Loucy (cell line): ENCODE results near the gene MT2A.

Experiments used
- H2AFZ ChIP-seq: fragments of 200-600 bp; sonication (generic); 2 replicates; pipeline ENCODE4 v1.6.0; 2016; ENCODE audit warnings: antibody characterized with exemption, mild to moderate bottlenecking, low read length, moderate library complexity
- H3F3A ChIP-seq: fragments of 200-600 bp; 2 replicates; pipeline ENCODE4 v1.6.0; 2016; ENCODE audit warnings: antibody characterized with exemption, low read depth, mild to moderate bottlenecking
- H3K27me3 ChIP-seq: fragments of 200-600 bp; sonication (generic); 2 replicates; pipeline ENCODE4 v1.6.1; 2014; ENCODE audit warnings: low read length, mild to moderate bottlenecking; ENCODE audit not compliant: insufficient read depth, poor library complexity, severe bottlenecking
- H3K36me3 ChIP-seq: fragments of 200-600 bp; sonication (generic); 2 replicates; pipeline ENCODE4 v1.6.1; 2016; ENCODE audit warnings: low read length; ENCODE audit not compliant: insufficient read depth
- H3K4me1 ChIP-seq: fragments of 200-600 bp; sonication (generic); 2 replicates; pipeline ENCODE4 v1.5.1; 2014; ENCODE audit warnings: low read length, mild to moderate bottlenecking; ENCODE audit not compliant: insufficient read depth, poor library complexity, severe bottlenecking
- H3K4me2 ChIP-seq: fragments of 200-600 bp; sonication (generic); 2 replicates; pipeline ENCODE4 v1.6.0; 2014; ENCODE audit warnings: antibody characterized with exemption, low read length, low read depth, mild to moderate bottlenecking; ENCODE audit not compliant: poor library complexity, severe bottlenecking
- H3K4me3 ChIP-seq: fragments of 200-600 bp; sonication (generic); 2 replicates; pipeline ENCODE4 v1.5.1; 2014; ENCODE audit warnings: low read length, mild to moderate bottlenecking, mixed read lengths; ENCODE audit not compliant: poor library complexity, severe bottlenecking
- H3K79me2 ChIP-seq: fragments of 200-600 bp; sonication (generic); 2 replicates; pipeline ENCODE4 v1.6.1; 2014; ENCODE audit warnings: low read length; ENCODE audit not compliant: insufficient read depth
- H3K9ac ChIP-seq: fragments of 200-600 bp; sonication (generic); 2 replicates; pipeline ENCODE4 v1.6.0; 2014; ENCODE audit warnings: mild to moderate bottlenecking, low read depth, low read length, moderate library complexity; ENCODE audit not compliant: poor library complexity, severe bottlenecking
- H3K9me2 ChIP-seq: fragments of 200-600 bp; sonication (generic); replicated peaks from 2 replicates; pipeline ENCODE4 v1.6.1; 2016; ENCODE audit warnings: low read depth, low read length, mixed read lengths
- H3K9me3 ChIP-seq: fragments of 200-600 bp; sonication (generic); 2 replicates; pipeline ENCODE4 v1.6.1; 2014; ENCODE audit warnings: mild to moderate bottlenecking, antibody characterized with exemption, low read length, low read depth; ENCODE audit not compliant: insufficient read depth
- H4K20me1 ChIP-seq: fragments of 200-600 bp; sonication (generic); 2 replicates; pipeline ENCODE4 v1.6.0; 2014; ENCODE audit warnings: antibody characterized with exemption, low read length, mild to moderate bottlenecking; ENCODE audit not compliant: insufficient read depth, poor library complexity, severe bottlenecking
- CTCF ChIP-seq: fragments of 200-600 bp; sonication (generic); conservative IDR thresholded peaks from 2 replicates; pipeline ENCODE4 v1.5.1; 2014; ENCODE audit warnings: mild to moderate bottlenecking, antibody characterized with exemption, low read length
- EZH2phosphoT487 ChIP-seq: fragments of 200-600 bp; IDR thresholded peaks from 2 replicates; pipeline ENCODE4 v1.6.1; 2018; ENCODE audit warnings: antibody characterized with exemption, mild to moderate bottlenecking, moderate library complexity, borderline replicate concordance

Gene MT2A

GRCh38 chr16:56623637-56624036 lies 15.3 kb downstream of the MT2A start:
- no peak for TF ChIP-seq CTCF
- TF ChIP-seq EZH2phosphoT487, result no peak
- Histone ChIP-seq H3K4me3 (no peak overlapping the region), H3K9me2 (no peaks in the 10 kb centered on the region), H3K9ac (no peak overlapping the region), H3K4me2 (no peak overlapping the region), H3K27me3 (no peaks in the 10 kb centered on the region), H3F3A (no peaks in the 10 kb centered on the region), H3K36me3 (no peaks in the 10 kb centered on the region), H3K79me2 (no peaks in the 10 kb centered on the region), H2AFZ (no peak overlapping the region), H3K4me1 (no peaks in the 10 kb centered on the region), H4K20me1 (no peaks in the 10 kb centered on the region), H3K9me3 (no peaks in the 10 kb centered on the region)

GRCh38 chr16:56625140-56625942 lies 17.0 kb downstream of the MT2A start, which contains the start of gene MT1E:
TSS of gene MT1E (plus strand) at chr16:56625781. CDS start at chr16:56625852, 71 bp downstream.
- Histone ChIP-seq H3K4me3 (no peak within 1 kb of the TSS), H3K9ac (no peak within 1 kb of the TSS), H3K36me3 (no peaks in the 10 kb centered on the region), H3F3A (no peaks in the 10 kb centered on the region), H3K4me1 (no peaks in the 10 kb centered on the region), H4K20me1 (no peaks in the 10 kb centered on the region), H3K9me3 (no peaks in the 10 kb centered on the region), H3K27me3 (no peaks in the 10 kb centered on the region), H3K9me2 (no peaks in the 10 kb centered on the region), H3K4me2 (no peak within 1 kb of the TSS), H3K79me2 (no peaks in the 10 kb centered on the region), H2AFZ (no peak within 1 kb of the TSS)
- TF ChIP-seq CTCF (no peak), EZH2phosphoT487 (no peak)

DNA sequence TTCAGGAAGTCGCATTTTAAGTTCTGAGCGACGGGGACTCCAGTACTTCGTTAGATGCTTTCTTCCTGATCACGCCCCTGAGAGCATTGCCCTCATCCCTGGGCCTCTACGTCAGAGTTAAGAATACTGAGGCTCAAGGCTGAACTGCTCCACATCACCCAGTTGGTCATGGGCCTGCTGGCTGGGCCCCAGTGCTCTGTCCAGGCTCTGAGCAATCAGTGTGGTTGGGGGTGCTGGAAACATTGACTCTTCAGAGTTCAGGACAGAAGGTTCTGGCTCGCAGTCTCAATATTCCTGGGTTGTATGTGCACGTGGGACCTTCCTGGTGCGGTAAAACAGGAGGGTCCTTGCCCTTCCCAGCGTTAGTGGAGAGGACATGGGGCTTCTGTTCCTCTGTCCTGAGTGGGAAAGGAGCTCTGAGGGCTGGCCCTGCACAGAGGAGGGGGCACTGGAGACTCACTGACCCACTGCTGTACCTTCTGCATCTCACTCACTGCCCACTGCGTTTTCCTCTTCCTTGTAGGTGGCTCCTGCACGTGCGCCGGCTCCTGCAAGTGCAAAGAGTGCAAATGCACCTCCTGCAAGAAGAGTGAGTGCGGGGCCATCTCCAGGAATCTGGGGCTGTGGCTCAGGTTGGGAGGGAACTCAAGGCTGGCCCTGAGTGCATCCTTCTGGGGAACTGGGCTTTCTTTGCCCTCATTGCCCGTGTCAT lies 17.7 kb downstream of the MT2A start:
- Histone ChIP-seq H3K27me3 (no peaks in the 10 kb centered on the region), H2AFZ (no peak overlapping the region), H3K4me2 (no peak overlapping the region)

More for the DNA sequence above, 17.7 kb downstream of the MT2A start:
- H3K9ac ChIP-seq, result no peak overlapping the region
- no peaks in the 10 kb centered on the region for H3K36me3 ChIP-seq
- no peak for TF ChIP-seq EZH2phosphoT487
- no peak for TF ChIP-seq CTCF
- H3K9me2 ChIP-seq, result no peaks in the 10 kb centered on the region
- no peaks in the 10 kb centered on the region for H3K9me3 ChIP-seq
- H3K79me2 ChIP-seq, result no peaks in the 10 kb centered on the region
- no peaks in the 10 kb centered on the region for H3F3A ChIP-seq
- no peaks in the 10 kb centered on the region for H4K20me1 ChIP-seq
- H3K4me1 ChIP-seq, result no peaks in the 10 kb centered on the region
- H3K4me3 ChIP-seq, result no peak overlapping the region
